ENCODE results near the gene KAZN. TPM values are rescaled to one million over a fixed set of nuclear protein-coding genes. Genes with fewer than 3 reads are reported as not detected.
"Not testable (repeated sequence)": the region's sequence is repeated elsewhere in the genome, so short reads cannot be mapped to it uniquely, and the experiment has no call there.

KAZN gene
- total RNA-seq, 1 donor from 2014 or later, result 0.60 TPM

- DNase-seq (ENCODE audit: low read depth in 2 of 2), result no peak
Measured at GRCh38 chr1:15130607-15131006, 532.1 kb downstream of the KAZN start.

- no peak for DNase-seq (ENCODE audit: low read depth in 2 of 2)
Measured at GRCh38 chr1:15132965-15133364, 534.5 kb downstream of the KAZN start.

- DNase-seq (ENCODE audit: low read depth in 2 of 2), result no peak
Measured at GRCh38 chr1:15134285-15134684, 535.8 kb downstream of the KAZN start.

GRCh38 chr1:15135604-15136003 is 537.1 kb downstream of the KAZN start:
- DNase-seq (ENCODE audit: low read depth in 2 of 2), result not testable (repeated sequence)

- no peak for DNase-seq (ENCODE audit: low read depth in 2 of 2)
Measured at GRCh38 chr1:15137809-15138208, 539.3 kb downstream of the KAZN start.

- peak; percentile 16 to 40 for DNase-seq (ENCODE audit: low read depth in 2 of 2)
Measured at GRCh38 chr1:15139654-15140350, 541.3 kb downstream of the KAZN start.

- peak; percentile 83 to 85 for DNase-seq (ENCODE audit: low read depth in 2 of 2)
Measured at GRCh38 chr1:15141935-15142539, 543.6 kb downstream of the KAZN start.

- no peak for DNase-seq (ENCODE audit: low read depth in 2 of 2)
Measured at GRCh38 chr1:15145327-15145726, 546.8 kb downstream of the KAZN start.

- DNase-seq (ENCODE audit: low read depth in 2 of 2), result no peak
Measured at GRCh38 chr1:15146142-15146680, 547.7 kb downstream of the KAZN start.

GRCh38 chr1:15146971-15147376 is 548.5 kb downstream of the KAZN start:
- no peak for DNase-seq (ENCODE audit: low read depth in 2 of 2)

GRCh38 chr1:15148004-15148403 is 549.5 kb downstream of the KAZN start:
- no peak for DNase-seq (ENCODE audit: low read depth in 2 of 2)

GRCh38 chr1:15148475-15148874 is 550.0 kb downstream of the KAZN start:
- peak in 1 of 2 donors; percentile 56 for DNase-seq (ENCODE audit: low read depth in 2 of 2)

- no peak for DNase-seq (ENCODE audit: low read depth in 2 of 2)
Measured at GRCh38 chr1:15148941-15149340, 550.5 kb downstream of the KAZN start.

- no peak for DNase-seq (ENCODE audit: low read depth in 2 of 2)
Measured at GRCh38 chr1:15150376-15150775, 551.9 kb downstream of the KAZN start.

GRCh38 chr1:15151377-15151806 is 552.9 kb downstream of the KAZN start:
- no peak for DNase-seq (ENCODE audit: low read depth in 2 of 2)

- DNase-seq (ENCODE audit: low read depth in 2 of 2), result no peak
Measured at GRCh38 chr1:15151871-15152270, 553.4 kb downstream of the KAZN start.

- peak; percentile 87 to 93 for DNase-seq (ENCODE audit: low read depth in 2 of 2)
Measured at GRCh38 chr1:15152318-15153183, 554.1 kb downstream of the KAZN start.

GRCh38 chr1:15153184-15153841 is 554.8 kb downstream of the KAZN start, which contains the start of gene TMEM51:
Gene TMEM51, plus strand, starts transcription at chr1:15153747. Its CDS starts 61,341 bp downstream, at chr1:15215088.
- peak; percentile 80 to 88 for DNase-seq (ENCODE audit: low read depth in 2 of 2)

- DNase-seq (ENCODE audit: low read depth in 2 of 2), result peak; percentile 78 to 83
Measured at GRCh38 chr1:15153842-15154479, 555.5 kb downstream of the KAZN start.

GRCh38 chr1:15154480-15155036 is 556.1 kb downstream of the KAZN start:
- DNase-seq (ENCODE audit: low read depth in 2 of 2), result peak; percentile 37 to 57
